ENCODE results near the gene SAXO1. TPM values are rescaled to one million over a fixed set of nuclear protein-coding genes. Genes with fewer than 3 reads are reported as not detected.

Gene SAXO1
- total RNA-seq, 1 experiment from 2014 or later, result not detected

GRCh38 chr9:19027825-19028224 is 5.2 kb downstream of the SAXO1 start:
- no peaks in the 10 kb centered on the region for H3K9me3 ChIP-seq (ENCODE audit: control insufficient read depth, insufficient read depth, low read depth, low read length)
- no peak for TF ChIP-seq POLR2AphosphoS5 (IDR thresholded peaks at IDR 0.05; ENCODE audit: low read depth, low read length)
- TF ChIP-seq SIN3A (IDR thresholded peaks at IDR 0.05; ENCODE audit: borderline replicate concordance, insufficient read depth, low read depth, low read length), result no peak
- no peak for TF ChIP-seq REST (IDR thresholded peaks at IDR 0.05; ENCODE audit: insufficient read depth in 1 of 2, low read depth in 2 of 2, low read length in 1 of 2)
- TF ChIP-seq CTCF (IDR thresholded peaks at IDR 0.05), result no peak
- TF ChIP-seq TCF7L2 (IDR thresholded peaks at IDR 0.05; ENCODE audit: low read depth, low read length), result no peak
- no TSS peak for BruUV-seq (replicated peaks)
- ChIA-PET POLR2A (no interaction called here), CTCF (no interaction called here)
- no peak overlapping the region for H3K27ac ChIP-seq (ENCODE audit: low read length)
- no peak for DNase-seq (ENCODE audit: low read depth, low spot score)
- in situ Hi-C loops (cut with HindIII; ENCODE audit: low pct_unique_long_range_greater_than_20kb, low sequenced_read_pairs) (no loop called here), intact Hi-C loops (cut with micrococcal nuclease; ENCODE audit: unreplicated experiment) (loop anchor here (10.0 kb wide), 1 partner anchor 763 kb away; no protein-coding TSS in a partner anchor)
- no peaks in the 10 kb centered on the region for H3K36me3 ChIP-seq (ENCODE audit: control insufficient read depth, insufficient read depth, low read length)
- no peak for ATAC-seq
- H3K4me1 ChIP-seq (ENCODE audit: control insufficient read depth, insufficient read depth, low read length), result no peaks in the 10 kb centered on the region
- no peak overlapping the region for H3K4me3 ChIP-seq (ENCODE audit: low read depth in 2 of 2, low read length in 2 of 2)
- no peaks in the 10 kb centered on the region for H3K27me3 ChIP-seq (ENCODE audit: control insufficient read depth, insufficient read depth, low read length)

GRCh38 chr9:19026375-19026774 is 6.6 kb downstream of the SAXO1 start:
- Histone ChIP-seq H3K27me3 (ENCODE audit: control insufficient read depth, insufficient read depth, low read length) (no peaks in the 10 kb centered on the region), H3K27ac (ENCODE audit: low read length) (no peak overlapping the region), H3K36me3 (ENCODE audit: control insufficient read depth, insufficient read depth, low read length) (no peaks in the 10 kb centered on the region), H3K4me1 (ENCODE audit: control insufficient read depth, insufficient read depth, low read length) (no peaks in the 10 kb centered on the region), H3K9me3 (ENCODE audit: control insufficient read depth, insufficient read depth, low read depth, low read length) (no peaks in the 10 kb centered on the region), H3K4me3 (ENCODE audit: low read depth in 2 of 2, low read length in 2 of 2) (no peak overlapping the region)
- CTCF ChIA-PET, result no interaction called here
- TF ChIP-seq TCF7L2 (IDR thresholded peaks at IDR 0.05; ENCODE audit: low read depth, low read length), result no peak
- TF ChIP-seq REST (IDR thresholded peaks at IDR 0.05; ENCODE audit: insufficient read depth in 1 of 2, low read depth in 2 of 2, low read length in 1 of 2), result no peak
- TF ChIP-seq SIN3A (IDR thresholded peaks at IDR 0.05; ENCODE audit: borderline replicate concordance, insufficient read depth, low read depth, low read length), result no peak
- TF ChIP-seq CTCF (IDR thresholded peaks at IDR 0.05), result no peak
- TF ChIP-seq POLR2AphosphoS5 (IDR thresholded peaks at IDR 0.05; ENCODE audit: low read depth, low read length), result no peak
- POLR2A ChIA-PET, result no interaction called here
- no peak for DNase-seq (ENCODE audit: low read depth, low spot score)
- no TSS peak for BruUV-seq (replicated peaks)
- ATAC-seq, result no peak
- intact Hi-C loops (cut with micrococcal nuclease; ENCODE audit: unreplicated experiment) (loop anchor here (10.0 kb wide), 1 partner anchor 762 kb away; no protein-coding TSS in a partner anchor), in situ Hi-C loops (cut with HindIII; ENCODE audit: low pct_unique_long_range_greater_than_20kb, low sequenced_read_pairs) (no loop called here)
